Glutamatergic neuron (in vitro differentiated cells): ENCODE measurements around the gene ATP11A. TPM values are rescaled to one million over a fixed set of nuclear protein-coding genes. Genes with fewer than 3 reads are reported as not detected.

ENCODE experiments used
- DNase-seq: peaks from one replicate; pipeline ENCODE4 v3.0.0; 2022
- H3K27ac Mint-ChIP-seq: one replicate; pipeline ENCODE4 v1.8.0; 2020; ENCODE audit warnings: mild to moderate bottlenecking, mixed read lengths, inconsistent platforms; ENCODE audit not compliant: unreplicated experiment
- H3K27me3 Mint-ChIP-seq: one replicate; pipeline ENCODE4 v1.8.0; 2020; ENCODE audit warnings: mild to moderate bottlenecking, moderate library complexity, mixed read lengths, inconsistent platforms; ENCODE audit not compliant: unreplicated experiment
- H3K36me3 Mint-ChIP-seq: one replicate; pipeline ENCODE4 v1.8.0; 2020; ENCODE audit warnings: mild to moderate bottlenecking, mixed read lengths, inconsistent platforms; ENCODE audit not compliant: unreplicated experiment
- H3K4me1 Mint-ChIP-seq: one replicate; pipeline ENCODE4 v1.8.0; 2020; ENCODE audit warnings: mild to moderate bottlenecking, low read depth, mixed read lengths, inconsistent platforms; ENCODE audit not compliant: unreplicated experiment
- H3K4me3 Mint-ChIP-seq: one replicate; pipeline ENCODE4 v1.8.0; 2020; ENCODE audit warnings: mild to moderate bottlenecking, mixed read lengths, inconsistent platforms; ENCODE audit not compliant: unreplicated experiment
- H3K9me3 Mint-ChIP-seq: one replicate; pipeline ENCODE4 v1.8.0; 2020; ENCODE audit warnings: mild to moderate bottlenecking, moderate library complexity, mixed read lengths, inconsistent platforms; ENCODE audit not compliant: unreplicated experiment
- CTCF ChIP-seq: fragments of 200-600 bp; sonication (generic); IDR thresholded peaks from one replicate; pipeline ENCODE4 v1.5.0; 2021; ENCODE audit not compliant: partially characterized antibody, unreplicated experiment
- total RNA-seq: library from RNA; stranded (reverse); fragmentation: NEBNext Ultra II Directional; extraction: Animal tissue kit (Norgen Biotek cat#: 25700); gene quantifications from one replicate; pipeline ENCODE4 v1.2.1, GENCODE V29; 2021; ENCODE audit not compliant: unreplicated experiment

Gene ATP11A
- total RNA-seq, 1 donor from 2014 or later = 127 TPM

GRCh38 chr13:112777637-112778406, 88.0 kb downstream of the ATP11A start:
- H3K36me3 Mint-ChIP-seq = no peaks in the 10 kb centered on the region
- H3K27ac Mint-ChIP-seq = no peak overlapping the region
- peaks cover 10% of the 10 kb centered on the region for H3K27me3 Mint-ChIP-seq
- no peak for TF ChIP-seq CTCF
- H3K4me3 Mint-ChIP-seq = no peak overlapping the region
- H3K4me1 Mint-ChIP-seq = peaks cover 40% of the 10 kb centered on the region
- peaks cover 7% of the 10 kb centered on the region for H3K9me3 Mint-ChIP-seq
- no peak for DNase-seq

- TF ChIP-seq CTCF = no peak
These were observed 90.2 kb downstream of the ATP11A start for GRCh38 chr13:112779856-112780604.

GRCh38 chr13:112781287-112781686, 91.4 kb downstream of the ATP11A start:
- H3K27ac Mint-ChIP-seq = no peak overlapping the region
- no peak overlapping the region for H3K4me3 Mint-ChIP-seq
- TF ChIP-seq CTCF = no peak
- peaks cover 27% of the 10 kb centered on the region for H3K4me1 Mint-ChIP-seq
- H3K36me3 Mint-ChIP-seq = no peaks in the 10 kb centered on the region
- peak; percentile 18 for DNase-seq
- peaks cover 5% of the 10 kb centered on the region for H3K27me3 Mint-ChIP-seq
- peaks cover 5% of the 10 kb centered on the region for H3K9me3 Mint-ChIP-seq

More at GRCh38 chr13:112779856-112780604, 90.2 kb downstream of the ATP11A start:
- Mint-ChIP-seq H3K27me3 (peaks cover 6% of the 10 kb centered on the region), H3K9me3 (peaks cover 5% of the 10 kb centered on the region), H3K36me3 (no peaks in the 10 kb centered on the region), H3K27ac (no peak overlapping the region), H3K4me1 (peaks cover 34% of the 10 kb centered on the region), H3K4me3 (no peak overlapping the region)
- no peak for DNase-seq

GRCh38 chr13:112781881-112782361, 92.1 kb downstream of the ATP11A start:
- H3K27ac Mint-ChIP-seq = no peak overlapping the region
- H3K36me3 Mint-ChIP-seq = peaks cover 4% of the 10 kb centered on the region
- H3K4me1 Mint-ChIP-seq = peaks cover 26% of the 10 kb centered on the region
- DNase-seq = no peak
- peaks cover 4% of the 10 kb centered on the region for H3K9me3 Mint-ChIP-seq
- peaks cover 4% of the 10 kb centered on the region for H3K27me3 Mint-ChIP-seq
- H3K4me3 Mint-ChIP-seq = no peak overlapping the region
- no peak for TF ChIP-seq CTCF

- Mint-ChIP-seq H3K27ac (no peak overlapping the region), H3K4me1 (peaks cover 26% of the 10 kb centered on the region), H3K4me3 (no peak overlapping the region), H3K9me3 (peaks cover 4% of the 10 kb centered on the region), H3K27me3 (peaks cover 4% of the 10 kb centered on the region), H3K36me3 (peaks cover 4% of the 10 kb centered on the region)
- no peak for DNase-seq
- TF ChIP-seq CTCF = no peak
These were observed 92.7 kb downstream of the ATP11A start for GRCh38 chr13:112782429-112783010.
